HUES6 (cell line): ENCODE results near the gene TUBB4B.
A peak's percentile ranks its signal among the peaks of the same experiment; 100 is the strongest.

ENCODE experiments used
- H3K27ac ChIP-seq: 2 replicates; pipeline ENCODE4 v1.7.0; 2013; ENCODE audit warnings: low read depth, mild to moderate bottlenecking, low read length, inconsistent platforms
- H3K27me3 ChIP-seq: 2 replicates; pipeline ENCODE4 v1.6.1; 2013; ENCODE audit warnings: low read length; ENCODE audit not compliant: control insufficient read depth, insufficient read depth
- H3K36me3 ChIP-seq: 2 replicates; pipeline ENCODE4 v1.6.1; 2013; ENCODE audit warnings: low read length; ENCODE audit not compliant: control insufficient read depth, insufficient read depth
- H3K4me1 ChIP-seq: 2 replicates; pipeline ENCODE4 v1.6.1; 2013; ENCODE audit warnings: low read length; ENCODE audit not compliant: control insufficient read depth, insufficient read depth
- H3K4me3 ChIP-seq: 2 replicates; pipeline ENCODE4 v1.5.1; 2013; ENCODE audit warnings: low read depth, low read length
- H3K9ac ChIP-seq: one replicate; pipeline ENCODE4 v1.6.1; 2013; ENCODE audit warnings: mild to moderate bottlenecking, low read length
- H3K9me3 ChIP-seq: 2 replicates; pipeline ENCODE4 v1.6.1; 2013; ENCODE audit warnings: low read depth, low read length; ENCODE audit not compliant: control insufficient read depth, insufficient read depth

TUBB4B gene

DNA sequence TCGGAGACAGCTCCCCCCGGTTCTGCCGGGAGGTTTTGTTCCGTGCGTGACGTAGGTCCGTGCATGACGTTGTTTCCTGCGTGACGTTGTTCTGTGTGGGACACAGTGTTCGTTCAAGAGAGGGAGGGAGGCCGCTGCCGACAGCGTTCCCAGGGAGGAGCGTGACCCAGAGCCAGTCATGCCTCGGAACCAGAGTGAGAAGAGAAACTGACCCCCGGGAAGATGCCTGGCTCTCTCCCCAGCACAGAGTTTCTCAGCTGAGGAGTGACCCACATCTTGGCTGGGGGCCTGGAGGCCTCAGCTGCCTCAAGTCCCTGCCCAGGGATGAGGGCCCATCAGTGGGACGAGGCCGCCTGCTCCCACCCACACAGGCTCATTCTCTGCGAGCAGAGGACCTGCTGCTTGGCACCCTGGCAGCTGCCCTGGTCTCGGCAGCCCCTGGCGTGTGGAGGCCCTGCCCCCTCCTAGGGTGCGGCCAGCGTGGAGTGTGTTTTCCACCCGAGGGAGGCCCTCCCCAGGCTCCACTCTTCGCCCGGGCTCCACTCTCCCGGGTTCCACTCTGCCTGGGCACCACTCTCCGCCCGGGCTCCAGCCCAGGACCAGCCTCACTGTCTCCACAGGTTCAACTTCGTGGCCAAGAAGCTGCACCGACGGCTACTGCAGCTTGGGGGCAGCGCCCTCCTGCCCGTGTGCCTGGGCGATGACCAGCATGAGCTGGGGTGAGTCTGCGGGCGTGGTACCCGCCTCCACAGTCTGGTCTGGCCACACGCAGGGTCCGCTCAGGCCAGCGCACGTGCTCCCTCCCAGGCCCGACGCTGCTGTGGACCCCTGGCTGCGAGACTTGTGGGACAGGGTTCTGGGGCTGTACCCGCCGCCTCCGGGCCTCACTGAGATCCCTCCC is 27.7 kb upstream of the TUBB4B start:
- Histone ChIP-seq H3K27me3 (no peaks in the 10 kb centered on the region), H3K4me3 (no peak overlapping the region), H3K27ac (no peak overlapping the region), H3K36me3 (peaks cover 55% of the 10 kb centered on the region), H3K9ac (no peak overlapping the region), H3K9me3 (no peaks in the 10 kb centered on the region), H3K4me1 (peaks cover 9% of the 10 kb centered on the region)

GRCh38 chr9:137214620-137215019 is 26.5 kb upstream of the TUBB4B start:
- Histone ChIP-seq H3K4me3 (no peak overlapping the region), H3K27ac (no peak overlapping the region), H3K9me3 (no peaks in the 10 kb centered on the region), H3K27me3 (no peaks in the 10 kb centered on the region), H3K4me1 (peaks cover 19% of the 10 kb centered on the region), H3K36me3 (peaks cover 51% of the 10 kb centered on the region), H3K9ac (no peak overlapping the region)

GRCh38 chr9:137215196-137215986 is 25.7 kb upstream of the TUBB4B start:
- Histone ChIP-seq H3K9me3 (no peaks in the 10 kb centered on the region), H3K4me1 (peaks cover 20% of the 10 kb centered on the region), H3K27me3 (no peaks in the 10 kb centered on the region), H3K36me3 (peaks cover 45% of the 10 kb centered on the region), H3K4me3 (no peak overlapping the region), H3K27ac (no peak overlapping the region), H3K9ac (no peak overlapping the region)

DNA sequence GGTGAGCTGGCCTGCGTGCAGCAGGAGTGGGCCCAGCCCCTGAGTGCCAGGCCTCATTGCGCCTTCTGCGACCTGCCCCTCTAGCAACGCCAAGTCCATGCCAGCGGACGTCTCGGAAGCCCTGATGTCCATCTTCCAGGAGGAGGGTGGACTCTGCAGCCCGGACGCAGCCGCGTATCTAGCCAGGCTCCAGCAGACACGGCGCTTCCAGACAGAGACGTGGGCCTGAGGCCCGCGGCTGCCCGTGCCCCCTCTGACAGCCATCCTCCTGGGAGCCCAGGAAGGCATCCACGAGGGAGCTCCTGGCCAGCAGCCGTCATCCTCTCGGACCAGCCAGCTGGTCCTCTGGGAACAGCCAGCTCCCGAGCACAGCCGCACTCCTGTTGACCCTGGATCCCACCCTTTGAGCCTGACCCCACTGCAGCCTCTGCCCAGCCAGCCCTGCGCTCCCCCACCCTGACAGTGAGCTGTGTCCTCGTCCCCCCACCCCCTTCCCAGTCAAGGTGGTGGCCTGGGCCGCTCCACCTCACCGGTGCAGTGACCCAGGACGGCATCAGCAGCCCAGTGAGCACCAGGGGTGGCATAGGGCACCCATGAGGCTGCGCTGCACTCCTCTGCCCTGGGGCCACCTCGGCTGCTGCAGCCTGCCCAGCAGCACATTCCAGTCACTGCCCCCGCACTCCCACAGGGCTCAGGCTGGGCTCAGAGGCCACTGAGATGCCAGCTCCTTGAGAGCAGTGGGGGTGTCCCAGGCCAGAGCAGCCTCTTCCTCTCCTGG is 24.7 kb upstream of the TUBB4B start:
- no peak overlapping the region for H3K9ac ChIP-seq
- H3K27me3 ChIP-seq, result no peaks in the 10 kb centered on the region; the same call in 1 of the 2 replicates
- no peaks in the 10 kb centered on the region for H3K9me3 ChIP-seq
- H3K4me3 ChIP-seq, result no peak overlapping the region
- H3K27ac ChIP-seq, result no peak overlapping the region
- peaks cover 44% of the 10 kb centered on the region for H3K36me3 ChIP-seq
- H3K4me1 ChIP-seq, result peaks cover 22% of the 10 kb centered on the region

- Histone ChIP-seq H3K27me3 (peaks cover 3% of the 10 kb centered on the region), H3K27ac (no peak overlapping the region), H3K9ac (no peak overlapping the region), H3K9me3 (no peaks in the 10 kb centered on the region), H3K4me1 (peaks cover 22% of the 10 kb centered on the region), H3K4me3 (peak overlapping the region; percentile 18), H3K36me3 (peaks cover 42% of the 10 kb centered on the region)
These were observed 23.5 kb upstream of the TUBB4B start for GRCh38 chr9:137217276-137218211.

DNA sequence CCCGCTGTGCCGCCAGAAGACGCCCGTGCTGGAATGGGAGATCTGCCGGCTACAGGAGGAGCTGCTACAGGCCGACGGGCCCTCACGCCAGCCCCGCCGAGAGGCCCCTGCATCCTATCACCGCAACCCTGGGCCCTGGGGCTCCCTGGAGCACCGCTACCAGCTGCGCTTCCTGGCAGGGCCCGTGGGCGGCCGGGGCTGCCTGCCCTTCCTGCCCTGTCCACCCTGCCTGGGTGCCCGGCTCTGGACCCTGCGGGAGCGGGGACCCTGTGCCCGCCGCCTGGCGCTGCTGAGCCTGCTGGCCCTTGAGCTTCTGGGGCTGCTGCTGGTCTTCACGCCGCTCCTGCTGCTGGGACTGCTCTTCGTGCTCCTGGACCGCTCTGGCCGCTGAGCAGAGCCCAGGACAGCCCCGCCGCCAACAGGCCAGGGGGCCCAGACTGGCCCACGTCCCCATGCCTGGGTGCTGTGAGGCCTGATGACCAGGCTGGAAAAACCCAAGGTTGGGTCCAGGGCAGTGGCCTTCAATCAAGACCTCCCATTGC is 22.8 kb upstream of the TUBB4B start:
- Histone ChIP-seq H3K9me3 (no peaks in the 10 kb centered on the region), H3K4me3 (no peak overlapping the region), H3K27me3 (peaks cover 9% of the 10 kb centered on the region), H3K4me1 (peaks cover 28% of the 10 kb centered on the region), H3K27ac (no peak overlapping the region; the same call in 1 of the 2 replicates), H3K9ac (peak overlapping the region; percentile 6), H3K36me3 (peaks cover 35% of the 10 kb centered on the region)

GRCh38 chr9:137218754-137219271 is 22.3 kb upstream of the TUBB4B start:
- H3K27ac ChIP-seq, result no peak overlapping the region; the same call in 1 of the 2 replicates
- H3K9me3 ChIP-seq, result no peaks in the 10 kb centered on the region
- H3K4me1 ChIP-seq, result peaks cover 28% of the 10 kb centered on the region
- H3K4me3 ChIP-seq, result no peak overlapping the region
- H3K27me3 ChIP-seq, result peaks cover 9% of the 10 kb centered on the region
- H3K9ac ChIP-seq, result no peak overlapping the region
- peaks cover 30% of the 10 kb centered on the region for H3K36me3 ChIP-seq

DNA sequence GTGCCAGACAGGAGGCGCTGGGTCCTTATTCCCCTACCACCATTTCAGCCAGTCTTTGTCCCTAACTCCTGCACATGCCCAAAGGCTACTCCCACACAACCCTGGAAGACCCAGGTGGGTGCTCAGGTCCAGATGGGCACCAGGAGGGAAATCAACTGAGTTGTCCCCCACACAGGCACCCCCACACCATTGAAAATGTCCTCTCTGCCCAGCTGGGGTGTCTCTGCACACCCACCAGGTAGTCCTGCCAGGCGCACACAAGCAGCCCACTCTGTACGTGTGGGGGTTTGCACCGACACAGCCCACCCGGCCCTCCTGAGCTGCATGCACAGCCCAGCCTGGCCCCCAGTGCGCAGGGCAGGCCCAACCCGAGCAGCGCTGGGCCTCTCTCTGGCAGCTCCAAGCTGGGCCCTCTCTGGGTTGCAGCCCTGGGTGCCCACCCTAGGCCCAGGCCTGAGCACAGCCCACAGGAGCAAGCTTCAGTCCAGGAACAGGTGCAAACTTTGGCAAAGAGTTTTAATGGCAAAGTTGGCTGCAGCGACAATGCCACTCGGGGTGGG is 21.2 kb upstream of the TUBB4B start:
- no peak overlapping the region for H3K27ac ChIP-seq
- H3K27me3 ChIP-seq, result peaks cover 9% of the 10 kb centered on the region
- H3K4me3 ChIP-seq, result no peak overlapping the region
- H3K9me3 ChIP-seq, result no peaks in the 10 kb centered on the region
- H3K4me1 ChIP-seq, result peaks cover 28% of the 10 kb centered on the region
- no peak overlapping the region for H3K9ac ChIP-seq
- H3K36me3 ChIP-seq, result peaks cover 24% of the 10 kb centered on the region

- no peak overlapping the region for H3K27ac ChIP-seq
These were observed 20.6 kb upstream of the TUBB4B start for GRCh38 chr9:137220317-137221094.

More at GRCh38 chr9:137220317-137221094, 20.6 kb upstream of the TUBB4B start:
- H3K36me3 ChIP-seq, result peaks cover 18% of the 10 kb centered on the region
- H3K9ac ChIP-seq, result no peak overlapping the region
- peaks cover 28% of the 10 kb centered on the region for H3K4me1 ChIP-seq
- H3K9me3 ChIP-seq, result no peaks in the 10 kb centered on the region
- peaks cover 9% of the 10 kb centered on the region for H3K27me3 ChIP-seq
- no peak overlapping the region for H3K4me3 ChIP-seq
